ENCODE data around the gene MARCHF3.

Gene MARCHF3

DNA sequence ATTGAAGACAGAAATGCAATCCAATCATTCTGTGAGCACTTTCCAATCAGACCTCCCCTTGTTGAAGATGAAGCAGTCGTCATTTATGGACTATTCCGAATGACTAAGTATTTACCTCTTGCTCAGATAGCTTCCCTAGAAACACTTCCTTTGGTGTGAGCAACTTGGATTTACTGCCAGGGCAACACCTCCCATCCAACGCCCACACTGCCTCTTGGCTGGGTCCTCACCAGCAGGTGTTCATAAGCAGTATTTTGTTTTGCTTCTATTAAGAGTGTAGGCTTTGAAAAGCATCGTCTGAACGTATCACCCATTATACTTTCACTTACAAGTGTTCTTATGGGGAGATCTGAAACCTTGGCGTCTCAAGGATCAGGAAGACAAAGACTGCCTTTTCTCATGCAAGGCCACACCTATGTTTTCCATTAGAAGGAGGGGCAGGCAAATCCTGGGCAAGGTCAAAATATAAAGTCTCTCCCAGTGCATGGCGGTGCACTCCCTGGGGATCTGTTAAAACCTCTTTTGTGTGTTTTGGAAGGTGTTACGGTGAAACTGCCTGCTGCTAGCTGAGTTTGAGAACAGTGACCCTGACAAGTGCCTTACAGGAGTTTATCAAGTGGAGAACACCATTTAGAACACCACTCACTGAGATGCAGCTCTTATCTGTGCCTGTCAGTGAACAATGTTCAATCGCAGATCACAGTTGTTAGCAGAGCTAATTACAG is 10.6 kb upstream of the MARCHF3 start:
- no peaks in the 10 kb centered on the region for H3K27me3 ChIP-seq (ENCODE audit: control insufficient read depth, insufficient read depth, low read length)
- no peak overlapping the region for H3K27ac ChIP-seq
- no peak overlapping the region for H3K9ac ChIP-seq
- H3K4me1 ChIP-seq: peaks cover 10% of the 10 kb centered on the region
- no peak overlapping the region for H3K4me2 ChIP-seq (ENCODE audit: low read length)
- H3K4me3 ChIP-seq (ENCODE audit: low read depth, low read length): no peak overlapping the region
- H3K36me3 ChIP-seq (ENCODE audit: control insufficient read depth, insufficient read depth, low read length): no peaks in the 10 kb centered on the region
- no peak overlapping the region for H2AFZ ChIP-seq
- H3K9me3 ChIP-seq (ENCODE audit: control insufficient read depth, low read length): no peaks in the 10 kb centered on the region
- TF ChIP-seq, protein P1, sequence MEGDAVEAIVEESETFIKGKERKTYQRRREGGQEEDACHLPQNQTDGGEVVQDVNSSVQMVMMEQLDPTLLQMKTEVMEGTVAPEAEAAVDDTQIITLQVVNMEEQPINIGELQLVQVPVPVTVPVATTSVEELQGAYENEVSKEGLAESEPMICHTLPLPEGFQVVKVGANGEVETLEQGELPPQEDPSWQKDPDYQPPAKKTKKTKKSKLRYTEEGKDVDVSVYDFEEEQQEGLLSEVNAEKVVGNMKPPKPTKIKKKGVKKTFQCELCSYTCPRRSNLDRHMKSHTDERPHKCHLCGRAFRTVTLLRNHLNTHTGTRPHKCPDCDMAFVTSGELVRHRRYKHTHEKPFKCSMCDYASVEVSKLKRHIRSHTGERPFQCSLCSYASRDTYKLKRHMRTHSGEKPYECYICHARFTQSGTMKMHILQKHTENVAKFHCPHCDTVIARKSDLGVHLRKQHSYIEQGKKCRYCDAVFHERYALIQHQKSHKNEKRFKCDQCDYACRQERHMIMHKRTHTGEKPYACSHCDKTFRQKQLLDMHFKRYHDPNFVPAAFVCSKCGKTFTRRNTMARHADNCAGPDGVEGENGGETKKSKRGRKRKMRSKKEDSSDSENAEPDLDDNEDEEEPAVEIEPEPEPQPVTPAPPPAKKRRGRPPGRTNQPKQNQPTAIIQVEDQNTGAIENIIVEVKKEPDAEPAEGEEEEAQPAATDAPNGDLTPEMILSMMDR (IDR thresholded peaks at IDR 0.05): no peak
- no peaks in the 10 kb centered on the region for H3K79me2 ChIP-seq

DNA sequence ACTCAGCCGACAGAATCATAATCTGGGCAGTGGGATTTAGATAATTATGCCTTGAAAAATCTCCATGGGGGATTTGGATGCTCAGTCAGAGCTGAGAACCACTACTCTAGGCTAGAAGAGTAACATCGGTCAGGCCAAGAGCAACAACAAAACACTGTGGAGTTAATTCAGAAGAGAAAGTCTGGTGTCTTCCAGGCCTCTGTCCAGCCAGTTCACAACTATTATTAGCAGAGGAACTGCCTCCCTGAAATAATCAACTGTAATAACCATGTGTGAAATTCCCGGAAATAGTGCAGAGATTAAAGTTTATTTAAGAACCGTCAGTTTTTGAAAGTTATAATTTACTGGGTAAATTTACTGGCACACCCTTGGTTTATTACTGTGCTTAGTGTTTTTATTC is 8.2 kb upstream of the MARCHF3 start:
- Histone ChIP-seq H3K27ac (no peak overlapping the region), H3K9me3 (ENCODE audit: control insufficient read depth, low read length) (no peaks in the 10 kb centered on the region), H2AFZ (no peak overlapping the region), H3K9ac (no peak overlapping the region), H3K79me2 (no peaks in the 10 kb centered on the region), H3K4me1 (peaks cover 7% of the 10 kb centered on the region), H3K4me3 (ENCODE audit: low read depth, low read length) (no peak overlapping the region), H3K4me2 (ENCODE audit: low read length) (no peak overlapping the region), H3K27me3 (ENCODE audit: control insufficient read depth, insufficient read depth, low read length) (no peaks in the 10 kb centered on the region), H3K36me3 (ENCODE audit: control insufficient read depth, insufficient read depth, low read length) (no peaks in the 10 kb centered on the region)
- TF ChIP-seq, protein P1 (IDR thresholded peaks at IDR 0.05): no peak

DNA sequence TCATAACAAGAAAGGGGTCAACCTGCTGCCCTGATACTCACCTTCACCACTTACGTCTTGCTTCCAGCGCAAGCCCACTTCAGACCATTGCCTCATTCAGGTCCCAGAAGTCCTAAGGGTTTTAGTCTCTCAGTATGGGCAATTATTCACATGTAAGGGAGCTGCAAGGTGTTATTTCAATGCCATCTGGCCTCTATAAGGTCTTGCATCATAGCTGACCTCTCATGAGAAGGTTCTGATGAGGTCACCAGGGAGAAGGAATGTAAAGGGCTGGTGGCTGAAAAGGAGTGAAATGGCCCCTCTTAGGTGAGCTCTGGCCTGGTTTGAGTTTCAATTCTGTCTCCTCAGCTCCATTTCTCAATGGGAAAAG is 1.5 kb upstream of the MARCHF3 start:
- no peak overlapping the region for H3K27ac ChIP-seq
- H3K9ac ChIP-seq: no peak overlapping the region
- H2AFZ ChIP-seq: no peak overlapping the region
- H3K27me3 ChIP-seq (ENCODE audit: control insufficient read depth, insufficient read depth, low read length): no peaks in the 10 kb centered on the region
- H3K79me2 ChIP-seq: no peaks in the 10 kb centered on the region
- H3K36me3 ChIP-seq (ENCODE audit: control insufficient read depth, insufficient read depth, low read length): no peaks in the 10 kb centered on the region
- no peaks in the 10 kb centered on the region for H3K4me1 ChIP-seq
- H3K4me3 ChIP-seq (ENCODE audit: low read depth, low read length): no peak overlapping the region
- no peaks in the 10 kb centered on the region for H3K9me3 ChIP-seq (ENCODE audit: control insufficient read depth, low read length)
- no peak overlapping the region for H3K4me2 ChIP-seq (ENCODE audit: low read length)
- TF ChIP-seq, protein P1 (IDR thresholded peaks at IDR 0.05): no peak

DNA sequence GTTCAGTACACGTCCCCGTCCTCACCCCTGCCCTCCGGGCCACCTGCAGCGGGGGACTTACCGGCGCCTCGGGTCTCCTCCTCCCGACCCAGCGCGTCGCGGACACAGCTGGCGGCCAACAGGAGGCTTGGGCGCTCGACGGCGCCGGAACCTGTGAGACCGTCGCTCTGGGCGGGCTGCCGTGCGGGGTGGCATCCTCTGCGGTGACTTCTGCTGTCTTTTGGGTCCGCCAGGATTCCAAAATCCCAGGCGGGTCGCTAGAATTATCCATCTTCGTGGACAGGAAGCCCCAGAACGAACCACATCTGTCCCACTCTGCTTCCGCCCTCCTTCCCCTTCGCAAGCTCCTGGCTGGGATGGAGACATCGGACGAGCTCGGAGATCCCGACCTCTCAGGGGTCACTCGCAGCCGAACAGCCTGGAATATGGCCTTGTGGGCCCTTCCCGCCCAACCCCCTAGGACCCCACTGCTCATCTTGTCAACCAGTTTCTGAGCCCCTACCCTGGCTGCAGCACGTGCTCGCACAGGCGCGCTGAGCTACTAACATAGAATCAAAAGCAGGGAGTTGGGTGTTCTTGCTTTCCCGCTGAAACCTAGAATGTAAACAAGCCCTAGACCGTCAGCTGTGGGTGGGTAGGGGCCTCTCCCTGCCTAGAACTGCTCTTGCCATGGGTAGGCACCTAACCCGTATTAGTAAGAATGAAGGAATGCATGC is 947 bp upstream of the MARCHF3 start:
- Histone ChIP-seq H3K9ac (no peak overlapping the region), H3K36me3 (ENCODE audit: control insufficient read depth, insufficient read depth, low read length) (no peaks in the 10 kb centered on the region), H3K79me2 (no peaks in the 10 kb centered on the region), H3K27me3 (ENCODE audit: control insufficient read depth, insufficient read depth, low read length) (no peaks in the 10 kb centered on the region), H3K9me3 (ENCODE audit: control insufficient read depth, low read length) (no peaks in the 10 kb centered on the region), H2AFZ (peak overlapping the region; percentile 86), H3K4me3 (ENCODE audit: low read depth, low read length) (peak overlapping the region; percentile 56), H3K4me2 (ENCODE audit: low read length) (peak overlapping the region; percentile 88), H3K4me1 (no peaks in the 10 kb centered on the region), H3K27ac (peak overlapping the region; percentile 63)
- TF ChIP-seq, protein P1 (IDR thresholded peaks at IDR 0.05): no peak
